HG03565 (cell line): ENCODE data around the gene RAD9A.

ENCODE experiments used
- ATAC-seq: cut with Tn5 transposase; IDR thresholded peaks from one replicate; pipeline ENCODE4 v1.9.1; 2021; ENCODE audit warnings: mild to moderate bottlenecking, moderate library complexity; ENCODE audit not compliant: unreplicated experiment

RAD9A gene

GRCh38 chr11:67373648-67374570 is 17.9 kb upstream of the RAD9A start:
- ATAC-seq: no peak

- no peak for ATAC-seq
These were observed 17.1 kb upstream of the RAD9A start for GRCh38 chr11:67374571-67375281.

- no peak for ATAC-seq
These were observed 16.3 kb upstream of the RAD9A start for GRCh38 chr11:67375320-67376055.

- no peak for ATAC-seq
These were observed 15.5 kb upstream of the RAD9A start for GRCh38 chr11:67376063-67376820.

- no peak for ATAC-seq
These were observed 14.6 kb upstream of the RAD9A start for GRCh38 chr11:67376873-67377808.

GRCh38 chr11:67378544-67378943 is 13.2 kb upstream of the RAD9A start:
- no peak for ATAC-seq

GRCh38 chr11:67379061-67380058 is 12.4 kb upstream of the RAD9A start:
- no peak for ATAC-seq

- ATAC-seq: no peak
These were observed 10.4 kb upstream of the RAD9A start for GRCh38 chr11:67381244-67381972.

GRCh38 chr11:67382276-67383136 is 9.3 kb upstream of the RAD9A start:
- no peak for ATAC-seq

- no peak for ATAC-seq
These were observed 6.9 kb upstream of the RAD9A start for GRCh38 chr11:67384851-67385366.

- no peak for ATAC-seq
These were observed 4.7 kb upstream of the RAD9A start for GRCh38 chr11:67387069-67387468.

- ATAC-seq: no peak
These were observed 4.3 kb upstream of the RAD9A start for GRCh38 chr11:67387518-67387917.

- no peak for ATAC-seq
These were observed 2.3 kb upstream of the RAD9A start for GRCh38 chr11:67389477-67389876.

GRCh38 chr11:67390947-67391303 is 861 bp upstream of the RAD9A start:
- no peak for ATAC-seq

- no peak for ATAC-seq
These were observed 463 bp downstream of the RAD9A start for GRCh38 chr11:67392183-67392715.

- no peak for ATAC-seq
These were observed 1.7 kb downstream of the RAD9A start for GRCh38 chr11:67393437-67393836.
